Natural killer cell (primary cell): ENCODE data around the gene KRCC1. TPM values are rescaled to one million over a fixed set of nuclear protein-coding genes. Genes with fewer than 3 reads are reported as not detected.

Experiments
- ATAC-seq, 3 donors: fragments of 150-1000 bp in 2 of 3; fragments of 200-7000 bp in 1 of 3; cut with Tn5 transposase; 1 replicate in 1 of 3; 2 replicates in 2 of 3; pipeline ENCODE4 v1.10.0; 2021; ENCODE audit warnings: mild to moderate bottlenecking in 2 of 3, moderate library complexity in 2 of 3
- DNase-seq, 2 donors: peaks; one replicate each; pipeline versions ENCODE4 v3.0.0 to v3.0.0-alpha.2; 2013 to 2021; ENCODE audit warnings: mixed read lengths in 1 of 2
- H3K27ac ChIP-seq: one replicate; pipeline ENCODE4 v1.5.1; 2013; ENCODE audit warnings: mild to moderate bottlenecking, low read length
- H3K27me3 ChIP-seq: one replicate; pipeline ENCODE4 v1.6.1; 2013; ENCODE audit warnings: low read length; ENCODE audit not compliant: control insufficient read depth, insufficient read depth
- H3K36me3 ChIP-seq: one replicate; pipeline ENCODE4 v1.6.1; 2013; ENCODE audit warnings: low read length; ENCODE audit not compliant: control insufficient read depth, insufficient read depth
- H3K4me1 ChIP-seq: one replicate; pipeline ENCODE4 v1.6.1; 2013; ENCODE audit warnings: low read length; ENCODE audit not compliant: control insufficient read depth, insufficient read depth
- H3K4me3 ChIP-seq: one replicate; pipeline ENCODE4 v1.5.1; 2013; ENCODE audit warnings: low read length
- H3K9me3 ChIP-seq: one replicate; pipeline ENCODE4 v1.6.1; 2013; ENCODE audit warnings: low read length; ENCODE audit not compliant: control insufficient read depth, insufficient read depth
- H3K27ac Mint-ChIP-seq, 2 donors: one replicate each; pipeline ENCODE4 v1.8.0; 2022; ENCODE audit warnings: mild to moderate bottlenecking in 2 of 2, mixed read lengths in 2 of 2, moderate library complexity in 1 of 2
- H3K27me3 Mint-ChIP-seq, 2 donors: one replicate each; pipeline ENCODE4 v1.8.0; 2022; ENCODE audit warnings: low read depth in 2 of 2, mixed read lengths in 2 of 2
- H3K36me3 Mint-ChIP-seq: one replicate; pipeline ENCODE4 v1.8.0; 2022; ENCODE audit warnings: mixed read lengths
- H3K4me1 Mint-ChIP-seq, 2 donors: one replicate each; pipeline ENCODE4 v1.8.0; 2022; ENCODE audit warnings: mixed read lengths in 2 of 2
- H3K4me3 Mint-ChIP-seq: one replicate; pipeline ENCODE4 v1.8.0; 2022; ENCODE audit warnings: mild to moderate bottlenecking, moderate library complexity, mixed read lengths
- H3K9me3 Mint-ChIP-seq, 2 donors: one replicate each; pipeline ENCODE4 v1.8.0; 2022; ENCODE audit warnings: mixed read lengths in 2 of 2
- CTCF ChIP-seq: fragments of 200-600 bp; IDR thresholded peaks from one replicate; pipeline ENCODE4 v1.8.0; 2022; ENCODE audit warnings: antibody characterized with exemption
- WGBS: methylation state at CpG from one replicate; pipeline ENCODE4 v1.1.7; 2013; ENCODE audit warnings: missing lambda C conversion rate; ENCODE audit not compliant: insufficient coverage; 5-methylcytosine and 5-hydroxymethylcytosine counted together
- intact Hi-C: fragments of 100-400 bp; cut with micrococcal nuclease; formaldehyde crosslinking; loops from one replicate; pipeline ENCODE4 v1.14.2; 2022
- total RNA-seq, 4 donors: library from RNA; stranded (reverse); fragments of 120-200 nt in 1 of 4; gene quantifications; one replicate each; pipeline versions ENCODE4 v1.2.3 to v1.2.4, GENCODE V29; 2013 to 2022

KRCC1 gene
- total RNA-seq, 3 donors from 2014 or later (not counting 1 experiment from before 2014, with no cell fraction given), result 9.0 to 17.0 (median 10.5) TPM

- Mint-ChIP-seq H3K4me1 (peaks cover 9 to 14% of the 10 kb centered on the region in 2 donors), H3K4me3 (peak overlapping the region; percentile 2), H3K27me3 (no peaks in the 10 kb centered on the region), H3K27ac (peak overlapping the region; percentile 12 to 53), H3K9me3 (no peaks in the 10 kb centered on the region), H3K36me3 (peaks cover 10% of the 10 kb centered on the region)
- Histone ChIP-seq H3K4me3 (no peak overlapping the region), H3K4me1 (no peaks in the 10 kb centered on the region), H3K27me3 (no peaks in the 10 kb centered on the region), H3K36me3 (peaks cover 25% of the 10 kb centered on the region), H3K9me3 (no peaks in the 10 kb centered on the region), H3K27ac (no peak overlapping the region)
- no peak for TF ChIP-seq CTCF
- intact Hi-C loops, result no loop called here
- DNase-seq (no peak), ATAC-seq (no peak)
- 49% methylated on average over 10 of the region's 10 CpGs for WGBS
Measured at GRCh38 chr2:88027697-88028389, 27.7 kb downstream of the KRCC1 start.

- 100% methylated on average over 6 of the region's 6 CpGs for WGBS
- H3K27me3 Mint-ChIP-seq, result no peaks in the 10 kb centered on the region
Measured at GRCh38 chr2:88024509-88024908, 31.1 kb downstream of the KRCC1 start.

GRCh38 chr2:88022669-88022921 is 33.0 kb downstream of the KRCC1 start:
- no peaks in the 10 kb centered on the region for H3K36me3 ChIP-seq

More at GRCh38 chr2:88024509-88024908, 31.1 kb downstream of the KRCC1 start:
- Mint-ChIP-seq H3K27ac (no peak overlapping the region), H3K9me3 (no peaks in the 10 kb centered on the region), H3K4me3 (no peak overlapping the region), H3K36me3 (peaks cover 10% of the 10 kb centered on the region), H3K4me1 (peaks cover 9% of the 10 kb centered on the region in 2 donors)
- Histone ChIP-seq H3K27ac (no peak overlapping the region), H3K36me3 (peaks cover 10% of the 10 kb centered on the region), H3K4me1 (no peaks in the 10 kb centered on the region), H3K9me3 (no peaks in the 10 kb centered on the region), H3K27me3 (no peaks in the 10 kb centered on the region), H3K4me3 (no peak overlapping the region)
- ATAC-seq (no peak), DNase-seq (no peak)
- intact Hi-C loops, result no loop called here
- no peak for TF ChIP-seq CTCF

More at GRCh38 chr2:88022669-88022921, 33.0 kb downstream of the KRCC1 start:
- no peak for DNase-seq
- Histone ChIP-seq H3K27me3 (no peaks in the 10 kb centered on the region), H3K27ac (no peak overlapping the region), H3K4me1 (peaks cover 2% of the 10 kb centered on the region), H3K9me3 (no peaks in the 10 kb centered on the region), H3K4me3 (no peak overlapping the region)
- TF ChIP-seq CTCF, result no peak
- intact Hi-C loops, result no loop called here
- Mint-ChIP-seq H3K4me1 (peaks cover 4 to 5% of the 10 kb centered on the region in 2 donors), H3K9me3 (no peaks in the 10 kb centered on the region), H3K36me3 (peaks cover 2% of the 10 kb centered on the region), H3K4me3 (no peak overlapping the region), H3K27me3 (no peaks in the 10 kb centered on the region), H3K27ac (no peak overlapping the region)
- no peak for ATAC-seq
- 97% methylated on average over 5 of the region's 5 CpGs for WGBS
